Left cardiac atrium (tissue), 4 donors: ENCODE data around the gene HDAC4. TPM values are rescaled to one million over a fixed set of nuclear protein-coding genes. Genes with fewer than 3 reads are reported as not detected.

Experiments
- ATAC-seq, 2 donors: fragments of 200-7000 bp; cut with Tn5 transposase; one replicate each; pipeline ENCODE4 v1.9.1; 2020; ENCODE audit warnings: mild to moderate bottlenecking in 2 of 2, moderate library complexity in 2 of 2
- DNase-seq: peaks from one replicate; pipeline ENCODE4 v3.0.0-alpha.2; 2020
- intact Hi-C, 2 donors: fragments of 100-400 bp; cut with DNase I; formaldehyde crosslinking; loops; one replicate each; pipeline versions ENCODE4 v1.14.1 to v1.15.1; 2022 to 2023
- total RNA-seq, 2 donors: library from RNA; stranded (reverse); fragmentation: NEBNext Ultra II Directional; extraction: Animal tissue kit (Norgen Biotek cat#: 25700); gene quantifications; one replicate each; pipeline ENCODE4 v1.2.1, GENCODE V29; 2021
- donor health status: DM: no; HTN: yes; CAD: no.
- donor health status: DM: no; HTN: yes; CAD: no; lungs with severe emphysema.
- donor health status: DM: yes; HTN: yes; CAD: no.
- donor health status: Dilated cardiomyopathy.

The HDAC4 gene
- total RNA-seq, 2 donors from 2014 or later = 25.6 to 31.2 TPM

GRCh38 chr2:239213643-239214101, 187.1 kb downstream of the HDAC4 start:
- no peak for ATAC-seq
- no peak for DNase-seq
- intact Hi-C loops = no loop called here

GRCh38 chr2:239212929-239213642, 187.7 kb downstream of the HDAC4 start:
- DNase-seq (no peak), ATAC-seq (no peak)
- intact Hi-C loops = no loop called here

- ATAC-seq (peak in 1 of 2 donors; percentile 20), DNase-seq (no peak)
- intact Hi-C loops = no loop called here
Observed at GRCh38 chr2:239212121-239212928, 188.5 kb downstream of the HDAC4 start.

GRCh38 chr2:239211396-239212094, 189.3 kb downstream of the HDAC4 start:
- intact Hi-C loops = no loop called here
- DNase-seq (no peak), ATAC-seq (peak in 1 of 2 donors; percentile 58)

- no peak for ATAC-seq
- intact Hi-C loops = no loop called here
- no peak for DNase-seq
Observed at GRCh38 chr2:239209783-239210182, 191.0 kb downstream of the HDAC4 start.

GRCh38 chr2:239208465-239209180, 192.2 kb downstream of the HDAC4 start:
- DNase-seq (no peak), ATAC-seq (no peak)
- intact Hi-C loops = no loop called here

GRCh38 chr2:239206851-239207250, 194.0 kb downstream of the HDAC4 start:
- intact Hi-C loops = no loop called here
- no peak for ATAC-seq
- DNase-seq = no peak

- ATAC-seq (no peak), DNase-seq (no peak)
- intact Hi-C loops = no loop called here
Observed at GRCh38 chr2:239206042-239206441, 194.8 kb downstream of the HDAC4 start.

- ATAC-seq (no peak), DNase-seq (no peak)
- intact Hi-C loops = no loop called here
Observed at GRCh38 chr2:239204876-239205468, 195.8 kb downstream of the HDAC4 start.

- intact Hi-C loops = no loop called here
- no peak for DNase-seq
- ATAC-seq = no peak
Observed at GRCh38 chr2:239204136-239204875, 196.5 kb downstream of the HDAC4 start.

- ATAC-seq (no peak), DNase-seq (no peak)
- intact Hi-C loops = no loop called here
Observed at GRCh38 chr2:239203443-239204135, 197.2 kb downstream of the HDAC4 start.

- intact Hi-C loops = no loop called here
- DNase-seq = no peak
- no peak for ATAC-seq
Observed at GRCh38 chr2:239202836-239203235, 198.0 kb downstream of the HDAC4 start.

GRCh38 chr2:239202343-239202742, 198.5 kb downstream of the HDAC4 start:
- DNase-seq (no peak), ATAC-seq (no peak)
- intact Hi-C loops = no loop called here

- ATAC-seq (no peak), DNase-seq (no peak)
- intact Hi-C loops = no loop called here
Observed at GRCh38 chr2:239201884-239202283, 198.9 kb downstream of the HDAC4 start.

GRCh38 chr2:239201531-239201876, 199.3 kb downstream of the HDAC4 start:
- ATAC-seq (peak; percentile 64 to 67), DNase-seq (no peak)
- intact Hi-C loops = no loop called here

GRCh38 chr2:239200646-239201530, 199.9 kb downstream of the HDAC4 start:
- intact Hi-C loops = no loop called here
- no peak for ATAC-seq
- DNase-seq = no peak
